ENCODE measurements around the gene GAB1. TPM values are rescaled to one million over a fixed set of nuclear protein-coding genes. Genes with fewer than 3 reads are reported as not detected.

Gene GAB1
- polyA plus RNA-seq, 2 donors, result 7.8 to 10.0 TPM

- Histone ChIP-seq H3K36me3 (ENCODE audit: control insufficient read depth in 2 of 2, insufficient read depth in 2 of 2, low read length in 1 of 2) (no peaks in the 10 kb centered on the region), H3K9me3 (ENCODE audit: control insufficient read depth in 2 of 2, insufficient read depth in 1 of 2, low read depth in 1 of 2, low read length in 1 of 2) (no peaks in the 10 kb centered on the region), H3K27ac (ENCODE audit: low read depth in 2 of 2, low read length in 1 of 2) (no peak overlapping the region), H3K4me3 (ENCODE audit: low read depth in 1 of 2, low read length in 2 of 2) (no peak overlapping the region), H3K4me1 (ENCODE audit: control insufficient read depth in 2 of 2, insufficient read depth in 2 of 2, low read length in 1 of 2) (no peaks in the 10 kb centered on the region), H3K27me3 (ENCODE audit: control insufficient read depth in 1 of 2, insufficient read depth in 2 of 2, low read length in 2 of 2) (no peaks in the 10 kb centered on the region)
- 57 to 64% methylated on average over 7 of the region's 7 CpGs for WGBS, 2 donors
These were observed 41.0 kb downstream of the GAB1 start for GRCh38 chr4:143377611-143378099.

GRCh38 chr4:143380629-143381028 lies 44.0 kb downstream of the GAB1 start:
- Histone ChIP-seq H3K4me3 (ENCODE audit: low read depth in 1 of 2, low read length in 2 of 2) (no peak overlapping the region), H3K27ac (ENCODE audit: low read depth in 2 of 2, low read length in 1 of 2) (no peak overlapping the region)

GRCh38 chr4:143381189-143382118 lies 44.8 kb downstream of the GAB1 start:
- 36 to 37% methylated on average over 8 of the region's 8 CpGs for WGBS, 2 donors

More at GRCh38 chr4:143380629-143381028, 44.0 kb downstream of the GAB1 start:
- Histone ChIP-seq H3K4me1 (ENCODE audit: control insufficient read depth in 2 of 2, insufficient read depth in 2 of 2, low read length in 1 of 2) (peaks cover 0 to 3% of the 10 kb centered on the region in 2 donors), H3K27me3 (ENCODE audit: control insufficient read depth in 1 of 2, insufficient read depth in 2 of 2, low read length in 2 of 2) (no peaks in the 10 kb centered on the region), H3K36me3 (ENCODE audit: control insufficient read depth in 2 of 2, insufficient read depth in 2 of 2, low read length in 1 of 2) (peaks cover 0 to 3% of the 10 kb centered on the region in 2 donors), H3K9me3 (ENCODE audit: control insufficient read depth in 2 of 2, insufficient read depth in 1 of 2, low read depth in 1 of 2, low read length in 1 of 2) (no peaks in the 10 kb centered on the region)
- WGBS, 2 donors, result 75 to 78% methylated on average over 3 of the region's 3 CpGs

GRCh38 chr4:143382596-143382995 lies 45.9 kb downstream of the GAB1 start:
- H3K36me3 ChIP-seq (ENCODE audit: control insufficient read depth in 2 of 2, insufficient read depth in 2 of 2, low read length in 1 of 2), result peaks cover 0 to 3% of the 10 kb centered on the region in 2 donors
- H3K27ac ChIP-seq (ENCODE audit: low read depth in 2 of 2, low read length in 1 of 2), result peak overlapping the region in 1 of 2 donors; percentile 11
- H3K4me1 ChIP-seq (ENCODE audit: control insufficient read depth in 2 of 2, insufficient read depth in 2 of 2, low read length in 1 of 2), result peaks cover 0 to 3% of the 10 kb centered on the region in 2 donors
- WGBS, 2 donors, result 28 to 32% methylated on average over 4 of the region's 4 CpGs
- no peaks in the 10 kb centered on the region for H3K9me3 ChIP-seq (ENCODE audit: control insufficient read depth in 2 of 2, insufficient read depth in 1 of 2, low read depth in 1 of 2, low read length in 1 of 2)
- no peak overlapping the region for H3K4me3 ChIP-seq (ENCODE audit: low read depth in 1 of 2, low read length in 2 of 2)
- H3K27me3 ChIP-seq (ENCODE audit: control insufficient read depth in 1 of 2, insufficient read depth in 2 of 2, low read length in 2 of 2), result no peaks in the 10 kb centered on the region

More at GRCh38 chr4:143381189-143382118, 44.8 kb downstream of the GAB1 start:
- H3K36me3 ChIP-seq (ENCODE audit: control insufficient read depth in 2 of 2, insufficient read depth in 2 of 2, low read length in 1 of 2), result peaks cover 0 to 3% of the 10 kb centered on the region in 2 donors
- H3K4me1 ChIP-seq (ENCODE audit: control insufficient read depth in 2 of 2, insufficient read depth in 2 of 2, low read length in 1 of 2), result peaks cover 0 to 3% of the 10 kb centered on the region in 2 donors
- H3K27me3 ChIP-seq (ENCODE audit: control insufficient read depth in 1 of 2, insufficient read depth in 2 of 2, low read length in 2 of 2), result no peaks in the 10 kb centered on the region
- H3K4me3 ChIP-seq (ENCODE audit: low read depth in 1 of 2, low read length in 2 of 2), result no peak overlapping the region
- peak overlapping the region in 1 of 2 donors; percentile 85 for H3K27ac ChIP-seq (ENCODE audit: low read depth in 2 of 2, low read length in 1 of 2)
- H3K9me3 ChIP-seq (ENCODE audit: control insufficient read depth in 2 of 2, insufficient read depth in 1 of 2, low read depth in 1 of 2, low read length in 1 of 2), result no peaks in the 10 kb centered on the region

GRCh38 chr4:143383005-143383574 lies 46.4 kb downstream of the GAB1 start:
- Histone ChIP-seq H3K27ac (ENCODE audit: low read depth in 2 of 2, low read length in 1 of 2) (no peak overlapping the region), H3K9me3 (ENCODE audit: control insufficient read depth in 2 of 2, insufficient read depth in 1 of 2, low read depth in 1 of 2, low read length in 1 of 2) (no peaks in the 10 kb centered on the region), H3K27me3 (ENCODE audit: control insufficient read depth in 1 of 2, insufficient read depth in 2 of 2, low read length in 2 of 2) (no peaks in the 10 kb centered on the region), H3K4me3 (ENCODE audit: low read depth in 1 of 2, low read length in 2 of 2) (no peak overlapping the region), H3K36me3 (ENCODE audit: control insufficient read depth in 2 of 2, insufficient read depth in 2 of 2, low read length in 1 of 2) (peaks cover 0 to 3% of the 10 kb centered on the region in 2 donors), H3K4me1 (ENCODE audit: control insufficient read depth in 2 of 2, insufficient read depth in 2 of 2, low read length in 1 of 2) (peaks cover 0 to 3% of the 10 kb centered on the region in 2 donors)

- Histone ChIP-seq H3K4me1 (ENCODE audit: control insufficient read depth in 2 of 2, insufficient read depth in 2 of 2, low read length in 1 of 2) (peaks cover 0 to 6% of the 10 kb centered on the region in 2 donors), H3K9me3 (ENCODE audit: control insufficient read depth in 2 of 2, insufficient read depth in 1 of 2, low read depth in 1 of 2, low read length in 1 of 2) (no peaks in the 10 kb centered on the region), H3K27me3 (ENCODE audit: control insufficient read depth in 1 of 2, insufficient read depth in 2 of 2, low read length in 2 of 2) (no peaks in the 10 kb centered on the region), H3K4me3 (ENCODE audit: low read depth in 1 of 2, low read length in 2 of 2) (no peak overlapping the region), H3K27ac (ENCODE audit: low read depth in 2 of 2, low read length in 1 of 2) (peak overlapping the region in 1 of 2 donors; percentile 49), H3K36me3 (ENCODE audit: control insufficient read depth in 2 of 2, insufficient read depth in 2 of 2, low read length in 1 of 2) (peaks cover 0 to 3% of the 10 kb centered on the region in 2 donors)
- WGBS, 2 donors, result 66 to 69% methylated on average over 4 of the region's 4 CpGs
These were observed 47.8 kb downstream of the GAB1 start for GRCh38 chr4:143384381-143384994.

- no peak overlapping the region for H3K27ac ChIP-seq (ENCODE audit: low read depth in 2 of 2, low read length in 1 of 2)
- WGBS, 2 donors, result 93 to 96% methylated on average over 1 of the region's 1 CpG
These were observed 50.1 kb downstream of the GAB1 start for GRCh38 chr4:143386812-143387211.

GRCh38 chr4:143389579-143390195 lies 53.0 kb downstream of the GAB1 start:
- peaks cover 0 to 2% of the 10 kb centered on the region in 2 donors for H3K4me1 ChIP-seq (ENCODE audit: control insufficient read depth in 2 of 2, insufficient read depth in 2 of 2, low read length in 1 of 2)
- no peaks in the 10 kb centered on the region for H3K9me3 ChIP-seq (ENCODE audit: control insufficient read depth in 2 of 2, insufficient read depth in 1 of 2, low read depth in 1 of 2, low read length in 1 of 2)
- 67 to 81% methylated on average over 1 of the region's 1 CpG for WGBS, 2 donors
- H3K27me3 ChIP-seq (ENCODE audit: control insufficient read depth in 1 of 2, insufficient read depth in 2 of 2, low read length in 2 of 2), result no peaks in the 10 kb centered on the region
- no peak overlapping the region for H3K4me3 ChIP-seq (ENCODE audit: low read depth in 1 of 2, low read length in 2 of 2)
- no peaks in the 10 kb centered on the region for H3K36me3 ChIP-seq (ENCODE audit: control insufficient read depth in 2 of 2, insufficient read depth in 2 of 2, low read length in 1 of 2)
- peak overlapping the region in 1 of 2 donors; percentile 33 for H3K27ac ChIP-seq (ENCODE audit: low read depth in 2 of 2, low read length in 1 of 2)

More at GRCh38 chr4:143386812-143387211, 50.1 kb downstream of the GAB1 start:
- H3K9me3 ChIP-seq (ENCODE audit: control insufficient read depth in 2 of 2, insufficient read depth in 1 of 2, low read depth in 1 of 2, low read length in 1 of 2), result no peaks in the 10 kb centered on the region
- H3K36me3 ChIP-seq (ENCODE audit: control insufficient read depth in 2 of 2, insufficient read depth in 2 of 2, low read length in 1 of 2), result peaks cover 0 to 3% of the 10 kb centered on the region in 2 donors
- H3K4me3 ChIP-seq (ENCODE audit: low read depth in 1 of 2, low read length in 2 of 2), result no peak overlapping the region
- peaks cover 0 to 6% of the 10 kb centered on the region in 2 donors for H3K4me1 ChIP-seq (ENCODE audit: control insufficient read depth in 2 of 2, insufficient read depth in 2 of 2, low read length in 1 of 2)
- H3K27me3 ChIP-seq (ENCODE audit: control insufficient read depth in 1 of 2, insufficient read depth in 2 of 2, low read length in 2 of 2), result no peaks in the 10 kb centered on the region

- peaks cover 0 to 2% of the 10 kb centered on the region in 2 donors for H3K36me3 ChIP-seq (ENCODE audit: control insufficient read depth in 2 of 2, insufficient read depth in 2 of 2, low read length in 1 of 2)
- H3K27ac ChIP-seq (ENCODE audit: low read depth in 2 of 2, low read length in 1 of 2), result no peak overlapping the region
- peaks cover 0 to 2% of the 10 kb centered on the region in 2 donors for H3K4me1 ChIP-seq (ENCODE audit: control insufficient read depth in 2 of 2, insufficient read depth in 2 of 2, low read length in 1 of 2)
- WGBS, 2 donors, result 84 to 92% methylated on average over 3 of the region's 3 CpGs
- H3K4me3 ChIP-seq (ENCODE audit: low read depth in 1 of 2, low read length in 2 of 2), result no peak overlapping the region
- H3K27me3 ChIP-seq (ENCODE audit: control insufficient read depth in 1 of 2, insufficient read depth in 2 of 2, low read length in 2 of 2), result no peaks in the 10 kb centered on the region
- no peaks in the 10 kb centered on the region for H3K9me3 ChIP-seq (ENCODE audit: control insufficient read depth in 2 of 2, insufficient read depth in 1 of 2, low read depth in 1 of 2, low read length in 1 of 2)
These were observed 54.1 kb downstream of the GAB1 start for GRCh38 chr4:143390764-143391163.

Measured in esophagus (tissue), 2 donors.